Left ventricle myocardium inferior (tissue), 1 donor: ENCODE results near the gene JARID2. TPM values are rescaled to one million over a fixed set of nuclear protein-coding genes. Genes with fewer than 3 reads are reported as not detected.

ENCODE experiments used
- DNase-seq: peaks from one replicate; pipeline ENCODE4 v3.0.0-alpha.2; 2020
- H3K27ac ChIP-seq: fragments of 200-600 bp; replicated peaks from 2 replicates; pipeline ENCODE4 v1.8.0; 2021
- H3K27me3 ChIP-seq: fragments of 200-600 bp; 2 replicates; pipeline ENCODE4 v1.8.0; 2021; ENCODE audit warnings: low read depth
- H3K36me3 ChIP-seq: fragments of 200-600 bp; 2 replicates; pipeline ENCODE4 v1.8.0; 2021
- H3K4me1 ChIP-seq: fragments of 200-600 bp; 2 replicates; pipeline ENCODE4 v1.8.0; 2021
- H3K4me3 ChIP-seq: fragments of 200-600 bp; 2 replicates; pipeline ENCODE4 v1.8.0; 2021; ENCODE audit warnings: mild to moderate bottlenecking, moderate library complexity
- H3K9me3 ChIP-seq: fragments of 200-600 bp; replicated peaks from 2 replicates; pipeline ENCODE4 v1.8.0; 2021
- CTCF ChIP-seq: fragments of 200-600 bp; IDR thresholded peaks from 2 replicates; pipeline ENCODE4 v1.8.0; 2021; ENCODE audit warnings: antibody characterized with exemption, mild to moderate bottlenecking, borderline replicate concordance
- intact Hi-C: fragments of 100-400 bp; cut with micrococcal nuclease; formaldehyde crosslinking; loops from one replicate; pipeline ENCODE4 v1.11.0; 2022
- total RNA-seq: library from RNA; stranded (reverse); fragmentation: NEBNext Ultra II Directional; extraction: Animal tissue kit (Norgen Biotek cat#: 25700); gene quantifications from one replicate; pipeline ENCODE4 v1.2.1, GENCODE V29; 2021
- donor health status: DM: no; HTN: yes; CAD: no; lungs with severe emphysema.

JARID2 gene
- total RNA-seq, 1 donor from 2014 or later = 6.5 TPM

GRCh38 chr6:15491986-15492269 is 246.1 kb downstream of the JARID2 start:
- no peak for DNase-seq
- Histone ChIP-seq H3K36me3 (peaks cover 31% of the 10 kb centered on the region), H3K4me3 (no peak overlapping the region), H3K9me3 (no peaks in the 10 kb centered on the region), H3K4me1 (peaks cover 43% of the 10 kb centered on the region), H3K27ac (no peak overlapping the region), H3K27me3 (no peaks in the 10 kb centered on the region)
- intact Hi-C loops = no loop called here
- TF ChIP-seq CTCF = no peak

DNA sequence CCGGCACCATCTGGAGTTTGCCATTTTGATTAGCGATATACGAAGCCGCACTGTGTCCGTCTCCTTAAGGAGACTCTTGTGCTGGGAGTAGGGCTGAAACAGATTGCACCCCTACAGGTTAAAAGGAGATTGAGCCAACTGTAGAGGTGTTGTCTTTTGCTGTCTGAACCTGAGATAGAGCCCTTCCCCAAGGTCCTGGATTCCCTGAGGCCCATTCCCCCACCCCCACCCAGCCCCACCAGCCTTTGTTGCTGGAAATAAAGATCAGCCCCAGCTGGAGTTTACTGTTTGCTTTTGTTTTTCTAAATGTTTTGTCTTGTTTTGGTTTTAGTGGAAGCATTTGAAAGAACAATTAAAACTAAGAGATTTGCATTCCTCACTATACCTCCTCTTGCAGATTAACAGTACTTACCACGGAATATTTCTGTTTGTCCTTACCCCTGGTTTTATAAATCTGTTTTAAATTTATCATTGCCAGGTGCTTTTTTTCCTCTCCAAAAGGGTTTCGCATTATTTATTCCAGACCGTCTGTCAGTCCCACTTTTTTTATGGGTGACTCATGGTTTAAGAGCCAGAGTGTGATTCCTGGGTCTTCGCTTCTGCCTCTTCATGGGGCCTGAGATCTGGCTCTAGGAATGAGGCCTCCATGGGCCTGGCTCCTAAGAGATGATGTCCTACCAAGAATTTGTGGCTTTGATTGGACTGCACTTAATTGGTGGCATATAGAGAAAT is 247.7 kb downstream of the JARID2 start:
- intact Hi-C loops = no loop called here
- Histone ChIP-seq H3K36me3 (peaks cover 18% of the 10 kb centered on the region), H3K27ac (no peak overlapping the region), H3K27me3 (no peaks in the 10 kb centered on the region), H3K4me3 (no peak overlapping the region), H3K9me3 (no peaks in the 10 kb centered on the region), H3K4me1 (peaks cover 52% of the 10 kb centered on the region)
- DNase-seq = no peak
- TF ChIP-seq CTCF = no peak

DNA sequence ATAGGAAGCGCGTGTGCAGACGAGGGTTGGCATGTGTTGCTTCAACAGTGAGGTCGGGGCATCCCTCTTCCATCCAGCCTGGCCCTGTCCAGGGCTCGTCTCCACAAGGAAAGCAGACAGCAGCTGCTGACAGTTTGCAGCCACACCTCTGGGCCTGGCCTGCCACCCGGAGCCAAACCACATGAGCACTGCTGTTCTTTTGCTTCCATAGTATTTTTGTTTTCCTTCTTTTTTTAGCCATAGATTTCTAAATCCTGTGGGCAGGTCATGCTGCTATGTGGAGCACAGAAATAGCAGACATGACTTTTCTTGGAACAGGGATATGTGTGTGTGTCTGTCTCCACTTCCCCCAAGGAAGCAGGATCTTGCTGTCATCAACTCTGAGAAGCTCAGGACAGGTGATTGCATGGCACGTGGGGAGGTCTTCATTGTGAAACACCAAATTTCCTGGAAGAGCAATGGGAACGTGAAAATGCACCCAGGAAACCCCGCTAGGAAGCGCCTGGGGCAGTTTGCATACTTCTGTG is 249.6 kb downstream of the JARID2 start:
- H3K4me1 ChIP-seq = peaks cover 52% of the 10 kb centered on the region
- intact Hi-C loops = no loop called here
- H3K4me3 ChIP-seq = no peak overlapping the region
- DNase-seq = peak; percentile 77
- H3K9me3 ChIP-seq = no peaks in the 10 kb centered on the region
- H3K27me3 ChIP-seq = no peaks in the 10 kb centered on the region
- H3K27ac ChIP-seq = peak overlapping the region; percentile 79
- TF ChIP-seq CTCF = no peak
- peaks cover 10% of the 10 kb centered on the region for H3K36me3 ChIP-seq

DNA sequence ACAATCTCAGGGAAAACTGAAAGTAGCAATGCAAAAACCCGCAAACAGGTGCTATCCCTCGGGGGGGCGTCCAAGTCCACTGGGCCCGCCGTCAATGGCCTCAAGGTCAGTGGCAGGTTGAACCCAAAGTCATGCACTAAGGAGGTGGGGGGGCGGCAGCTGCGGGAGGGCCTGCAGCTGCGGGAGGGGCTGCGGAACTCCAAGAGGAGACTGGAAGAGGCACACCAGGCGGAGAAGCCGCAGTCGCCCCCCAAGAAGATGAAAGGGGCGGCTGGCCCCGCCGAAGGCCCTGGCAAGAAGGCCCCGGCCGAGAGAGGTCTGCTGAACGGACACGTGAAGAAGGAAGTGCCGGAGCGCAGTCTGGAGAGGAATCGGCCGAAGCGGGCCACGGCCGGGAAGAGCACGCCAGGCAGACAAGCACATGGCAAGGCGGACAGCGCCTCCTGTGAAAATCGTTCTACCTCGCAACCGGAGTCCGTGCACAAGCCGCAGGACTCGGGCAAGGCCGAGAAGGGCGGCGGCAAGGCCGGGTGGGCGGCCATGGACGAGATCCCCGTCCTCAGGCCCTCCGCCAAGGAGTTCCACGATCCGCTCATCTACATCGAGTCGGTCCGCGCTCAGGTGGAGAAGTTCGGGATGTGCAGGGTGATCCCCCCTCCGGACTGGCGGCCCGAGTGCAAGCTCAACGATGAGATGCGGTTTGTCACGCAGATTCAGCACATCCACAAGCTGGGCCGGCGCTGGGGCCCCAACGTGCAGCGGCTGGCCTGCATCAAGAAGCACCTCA is 250.7 kb downstream of the JARID2 start:
- Histone ChIP-seq H3K4me1 (peaks cover 50% of the 10 kb centered on the region), H3K9me3 (no peaks in the 10 kb centered on the region), H3K4me3 (no peak overlapping the region), H3K36me3 (peaks cover 18% of the 10 kb centered on the region), H3K27ac (peak overlapping the region; percentile 79), H3K27me3 (no peaks in the 10 kb centered on the region)
- TF ChIP-seq CTCF = no peak
- no peak for DNase-seq
- intact Hi-C loops = no loop called here

GRCh38 chr6:15498640-15499039 is 252.8 kb downstream of the JARID2 start:
- no peak for DNase-seq
- H3K27me3 ChIP-seq = no peaks in the 10 kb centered on the region
- H3K36me3 ChIP-seq = peaks cover 25% of the 10 kb centered on the region
- TF ChIP-seq CTCF = no peak
- H3K27ac ChIP-seq = no peak overlapping the region
- peaks cover 61% of the 10 kb centered on the region for H3K4me1 ChIP-seq
- no peak overlapping the region for H3K4me3 ChIP-seq
- intact Hi-C loops = no loop called here
- H3K9me3 ChIP-seq = no peaks in the 10 kb centered on the region
